NCI-H460 (cell line): ENCODE results near the gene PEX12. TPM values are rescaled to one million over a fixed set of nuclear protein-coding genes. Genes with fewer than 3 reads are reported as not detected.
"Not testable (repeated sequence)": the region's sequence is repeated elsewhere in the genome, so short reads cannot be mapped to it uniquely, and the experiment has no call there.

Source experiments
- DNase-seq: peaks from one replicate; pipeline ENCODE4 v3.0.0-alpha.2; 2016; ENCODE audit warnings: low read depth; ENCODE audit errors: extremely low read depth
- polyA plus RNA-seq: library from polyadenylated mRNA; depleted of rRNA; stranded (reverse); fragments of >200 nt; gene quantifications from 2 replicates; pipeline ENCODE4 v1.2.3, GENCODE V29; 2014; cell fraction: nucleus; rRNA removed
- total RNA-seq: library from RNA; depleted of rRNA; stranded (reverse); fragments of >200 nt; shearing (Covaris generic); gene quantifications from 2 replicates; pipeline ENCODE4 v1.2.3, GENCODE V29; 2014; rRNA removed

PEX12 gene
- total RNA-seq: 8.9 and 9.0 TPM in 2 replicates
- 4.1 and 8.2 TPM in 2 replicates for polyA plus RNA-seq

DNA sequence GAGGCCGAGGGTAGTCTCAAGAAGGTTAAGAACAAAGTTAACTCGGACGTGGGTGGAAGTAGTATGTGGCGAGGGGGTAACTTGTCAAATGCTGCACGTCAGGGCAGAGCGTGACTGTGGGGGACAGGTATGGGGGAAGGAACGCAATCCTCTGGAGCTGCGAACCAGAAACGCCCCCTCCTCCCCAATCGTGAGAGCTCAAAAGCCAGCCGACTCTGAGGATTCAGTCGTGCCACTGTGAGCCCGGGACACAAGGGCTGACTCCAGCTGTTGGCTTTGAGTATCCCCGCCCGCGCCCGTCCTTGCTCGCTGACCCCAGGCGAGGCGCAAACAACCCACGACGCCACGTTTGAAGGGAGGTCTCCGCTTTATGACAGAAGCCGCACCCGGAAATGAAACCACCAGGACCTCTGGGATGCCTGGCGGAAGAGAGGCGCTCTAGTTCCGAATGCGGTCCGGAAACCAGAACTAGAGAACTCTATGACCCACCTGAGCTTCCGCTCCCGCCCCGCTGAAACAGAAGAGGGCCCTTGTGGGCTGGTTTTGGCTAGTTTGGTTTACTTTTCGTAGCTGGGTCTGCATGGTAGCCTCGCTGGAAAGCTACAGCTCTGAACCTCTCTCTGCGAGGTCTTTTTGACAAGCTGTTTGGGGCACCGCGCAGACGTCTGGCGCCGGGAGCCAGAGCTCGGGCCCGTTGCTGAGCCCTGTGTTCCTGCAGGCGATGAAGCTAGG is at the start of gene PEX12:
Gene PEX12, minus strand, starts transcription at position 375 of the 732 bp plus-strand sequence. CDS start 550 bp downstream, outside the sequence.
- peak; percentile 82 for DNase-seq

- DNase-seq: no peak
These were observed 49.0 kb upstream of the PEX12 start for GRCh38 chr17:35627417-35627816.

GRCh38 chr17:35621768-35622167 is 43.4 kb upstream of the PEX12 start:
- DNase-seq: no peak

DNA sequence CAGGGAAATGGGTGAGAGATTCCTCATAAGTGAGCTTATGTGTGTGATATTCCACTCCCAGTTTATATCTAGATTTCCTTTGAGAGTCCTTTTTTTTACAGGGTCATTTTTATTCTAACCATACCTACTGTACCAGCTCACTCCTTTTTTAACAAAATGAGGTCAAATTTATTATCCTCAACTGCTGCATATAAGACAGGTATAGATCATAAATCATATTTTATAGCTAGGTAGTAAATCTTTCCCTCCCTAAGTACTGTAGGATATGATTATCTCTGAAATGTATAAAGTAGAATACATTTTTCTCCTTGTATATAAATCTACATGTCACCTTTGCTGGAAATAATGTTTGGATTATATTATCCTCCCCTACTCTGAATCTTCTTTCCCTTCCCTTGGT is 40.3 kb upstream of the PEX12 start:
- no peak for DNase-seq

GRCh38 chr17:35617505-35617904 is 39.1 kb upstream of the PEX12 start:
- no peak for DNase-seq

- peak; percentile 58 for DNase-seq
These were observed 38.2 kb upstream of the PEX12 start for GRCh38 chr17:35616536-35616935.

DNA sequence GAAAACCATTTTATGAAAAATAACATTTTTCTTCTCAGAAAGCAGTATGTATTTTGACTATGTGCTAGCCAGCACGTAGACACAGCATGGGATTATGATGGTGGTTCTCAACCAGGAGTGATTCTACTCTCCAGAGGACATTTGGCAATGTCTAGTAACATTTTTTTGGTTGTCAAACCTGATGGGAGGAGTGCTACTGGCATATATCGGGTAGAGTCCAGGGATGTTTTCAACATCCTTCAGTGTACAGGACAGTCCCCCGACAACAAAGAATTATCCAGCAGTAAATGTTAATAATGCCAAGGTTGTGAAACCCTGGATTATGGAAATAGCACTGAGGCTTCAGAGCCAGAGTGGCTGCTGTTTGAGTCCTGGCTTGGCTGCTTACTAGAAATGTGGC is 36.4 kb upstream of the PEX12 start:
- no peak for DNase-seq

DNA sequence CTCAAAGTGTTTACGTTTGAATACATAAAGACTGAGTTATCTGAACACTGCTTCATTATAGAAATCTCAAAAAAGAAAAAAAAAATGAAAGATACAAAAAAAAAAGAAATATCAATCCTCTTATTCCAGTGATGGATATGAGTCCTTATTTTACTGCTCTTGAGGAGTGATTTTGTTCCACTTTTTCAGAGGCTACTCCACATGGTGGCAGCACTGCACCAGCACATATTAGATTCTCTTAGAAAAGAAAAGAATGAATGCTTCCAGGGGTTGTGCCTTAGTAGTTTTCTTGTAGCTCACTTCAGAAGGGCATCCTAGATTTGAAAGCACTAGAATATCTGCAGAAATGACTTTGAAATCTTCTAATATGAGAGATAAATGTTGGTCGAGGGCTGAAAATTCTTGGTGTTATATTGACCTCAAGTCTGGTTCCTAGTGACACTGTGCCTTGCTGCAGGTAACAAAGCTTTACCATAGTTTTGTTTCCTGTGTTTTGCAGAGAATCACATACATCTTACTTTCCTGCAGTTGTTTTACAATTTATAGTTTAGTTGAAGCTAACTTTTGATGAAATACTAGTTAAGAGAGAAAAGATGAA is 34.7 kb upstream of the PEX12 start:
- peak; percentile 44 for DNase-seq

DNA sequence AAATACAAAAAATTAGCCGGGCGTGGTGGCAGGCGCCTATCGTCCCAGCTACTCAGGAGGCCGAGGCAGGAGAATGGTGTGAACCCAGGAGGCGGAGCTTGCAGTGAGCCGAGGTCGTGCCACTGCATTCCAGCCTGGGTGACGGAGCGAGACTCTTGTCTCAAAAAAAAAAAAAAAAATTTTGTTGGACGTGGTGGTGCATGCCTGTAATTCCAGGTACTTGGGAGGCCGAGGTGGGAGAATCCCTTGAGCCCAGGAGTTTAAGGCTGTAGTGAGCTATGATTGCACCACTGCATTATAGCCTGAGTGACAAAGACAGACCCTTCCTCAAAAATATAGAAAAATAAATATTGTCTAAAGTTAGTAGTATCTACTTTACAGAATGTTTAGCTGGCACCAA is 32.4 kb upstream of the PEX12 start:
- not testable (repeated sequence) for DNase-seq

GRCh38 chr17:35609831-35610230 is 31.5 kb upstream of the PEX12 start:
- DNase-seq: no peak

- DNase-seq: no peak
These were observed 29.0 kb upstream of the PEX12 start for GRCh38 chr17:35607239-35607847.

DNA sequence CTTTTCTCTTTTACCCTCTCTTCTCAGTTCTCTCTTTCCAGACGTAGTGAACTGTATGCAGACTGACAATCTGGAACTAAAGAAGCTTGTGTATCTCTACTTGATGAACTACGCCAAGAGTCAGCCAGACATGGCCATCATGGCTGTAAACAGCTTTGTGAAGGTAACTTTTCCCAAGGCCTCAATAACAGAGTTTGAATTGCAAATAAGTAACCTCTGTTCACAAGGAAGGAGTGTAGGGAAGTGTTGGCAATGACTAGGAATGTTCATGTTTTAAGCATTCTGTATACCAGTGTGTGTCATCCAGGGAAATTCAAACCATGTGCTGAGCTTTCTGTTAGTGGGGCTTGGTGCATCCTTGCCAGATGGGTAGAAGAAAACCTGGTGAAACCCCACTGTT is 27.3 kb upstream of the PEX12 start:
- no peak for DNase-seq

DNA sequence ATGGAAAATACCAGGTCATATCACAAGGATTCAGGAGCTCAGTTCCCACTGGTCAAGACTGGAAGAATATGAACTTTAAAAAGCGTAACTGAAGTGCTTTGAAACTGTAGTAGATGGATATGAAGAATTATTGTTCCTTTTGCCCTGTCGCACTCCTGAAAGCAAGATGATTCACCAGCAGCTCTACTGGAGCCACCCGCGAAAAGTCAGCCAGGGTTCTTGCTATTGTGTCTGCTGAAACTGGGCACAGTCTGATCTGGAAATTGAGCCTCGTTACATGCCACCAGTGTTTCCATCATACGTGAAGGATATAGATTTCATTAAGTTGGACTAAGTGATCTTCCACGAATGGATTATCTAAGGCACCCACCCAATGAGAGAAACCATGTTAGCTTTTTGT is 25.3 kb upstream of the PEX12 start:
- no peak for DNase-seq

GRCh38 chr17:35597604-35598003 is 19.2 kb upstream of the PEX12 start:
- no peak for DNase-seq

GRCh38 chr17:35596530-35597233 is 18.3 kb upstream of the PEX12 start:
- no peak for DNase-seq

- no peak for DNase-seq
These were observed 17.7 kb upstream of the PEX12 start for GRCh38 chr17:35596072-35596471.

DNA sequence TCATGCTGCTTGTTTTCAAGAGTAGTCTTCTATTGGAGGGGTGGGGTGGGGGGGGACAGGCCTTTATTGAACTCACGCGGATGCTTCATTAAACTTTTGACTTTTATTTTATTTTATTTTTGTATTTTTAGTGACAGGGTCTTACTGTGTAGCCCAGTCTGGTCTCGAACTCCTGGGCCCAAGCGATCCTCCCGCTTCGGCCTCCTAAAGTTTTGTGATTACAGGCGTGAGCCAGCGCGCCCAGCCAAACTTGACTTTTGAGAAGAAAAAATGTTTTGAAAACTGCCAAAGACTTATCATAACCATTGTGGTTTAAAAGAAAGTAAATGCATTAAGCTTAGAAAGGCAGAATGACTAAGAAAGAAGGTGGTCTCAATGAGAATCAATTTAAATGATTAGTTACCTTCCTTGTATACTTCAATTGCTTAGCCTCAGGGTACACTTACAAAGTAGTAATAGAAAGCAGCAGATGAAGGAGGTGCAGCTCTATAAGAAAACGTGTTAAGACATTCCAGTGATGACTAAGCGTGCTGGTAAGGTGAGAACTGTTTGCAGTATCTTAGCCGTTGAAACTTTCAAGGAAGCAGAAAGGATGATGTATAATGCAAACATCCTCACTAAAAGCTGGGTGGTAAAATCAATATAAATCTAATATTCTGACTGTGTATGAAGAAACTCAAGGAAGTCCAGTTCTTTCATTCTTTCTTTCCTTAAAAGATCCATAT is 10.0 kb upstream of the PEX12 start:
- DNase-seq: peak; percentile 54

GRCh38 chr17:35587074-35587961 is 8.9 kb upstream of the PEX12 start, which contains the start of gene AP2B1:
TSS of gene AP2B1 (plus strand) at chr17:35587322. CDS start at chr17:35594031, 6,709 bp downstream.
- peak; percentile 95 for DNase-seq

- DNase-seq: no peak
These were observed 8.2 kb upstream of the PEX12 start for GRCh38 chr17:35586569-35587073.
